Posterior cingulate gyrus (tissue), 11 donors: Measurements from ENCODE around the gene SLC35G1.

Source experiments
- DNase-seq, 10 donors: peaks; one replicate each; pipeline versions ENCODE4 v3.0.0 to v3.0.0-alpha.2; 2020 to 2021; ENCODE audit warnings: mixed read lengths in 3 of 10
- intact Hi-C: fragments of 100-400 bp; cut with DNase I; formaldehyde crosslinking; loops from one replicate; pipeline ENCODE4 v1.15.1; 2023

SLC35G1 gene

GRCh38 chr10:93893646-93894515 lies at the start of gene SLC35G1:
SLC35G1 (plus strand) TSS chr10:93893978; CDS start chr10:93894034, 56 bp downstream.
- DNase-seq: peak; percentile 24 to 92 (median 62)
- intact Hi-C loops: no loop called here

GRCh38 chr10:93844979-93845626 lies 48.7 kb upstream of the SLC35G1 start:
- DNase-seq: peak in 1 of 10 donors; percentile 78
- intact Hi-C loops: no loop called here

DNA sequence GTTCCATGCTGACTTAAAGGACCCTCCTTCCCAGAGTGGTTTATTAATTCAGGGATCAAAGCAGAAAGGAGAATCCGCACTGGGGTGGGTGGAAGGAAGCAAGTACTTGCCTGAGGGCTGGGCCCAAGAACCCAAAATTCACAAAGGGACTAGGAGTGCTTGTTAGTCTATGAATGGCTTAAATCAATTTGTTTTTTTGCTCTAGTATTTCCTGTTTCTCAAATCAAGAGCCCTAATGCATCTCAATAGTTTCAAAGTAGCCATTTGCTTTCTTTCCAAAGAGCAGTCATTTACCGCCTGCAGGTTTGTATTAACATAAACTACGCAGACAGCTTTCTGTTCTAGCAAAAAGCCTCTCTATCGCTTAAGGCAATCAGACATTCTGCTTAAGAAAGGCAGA lies 44.2 kb upstream of the SLC35G1 start:
- intact Hi-C loops: no loop called here
- no peak for DNase-seq

DNA sequence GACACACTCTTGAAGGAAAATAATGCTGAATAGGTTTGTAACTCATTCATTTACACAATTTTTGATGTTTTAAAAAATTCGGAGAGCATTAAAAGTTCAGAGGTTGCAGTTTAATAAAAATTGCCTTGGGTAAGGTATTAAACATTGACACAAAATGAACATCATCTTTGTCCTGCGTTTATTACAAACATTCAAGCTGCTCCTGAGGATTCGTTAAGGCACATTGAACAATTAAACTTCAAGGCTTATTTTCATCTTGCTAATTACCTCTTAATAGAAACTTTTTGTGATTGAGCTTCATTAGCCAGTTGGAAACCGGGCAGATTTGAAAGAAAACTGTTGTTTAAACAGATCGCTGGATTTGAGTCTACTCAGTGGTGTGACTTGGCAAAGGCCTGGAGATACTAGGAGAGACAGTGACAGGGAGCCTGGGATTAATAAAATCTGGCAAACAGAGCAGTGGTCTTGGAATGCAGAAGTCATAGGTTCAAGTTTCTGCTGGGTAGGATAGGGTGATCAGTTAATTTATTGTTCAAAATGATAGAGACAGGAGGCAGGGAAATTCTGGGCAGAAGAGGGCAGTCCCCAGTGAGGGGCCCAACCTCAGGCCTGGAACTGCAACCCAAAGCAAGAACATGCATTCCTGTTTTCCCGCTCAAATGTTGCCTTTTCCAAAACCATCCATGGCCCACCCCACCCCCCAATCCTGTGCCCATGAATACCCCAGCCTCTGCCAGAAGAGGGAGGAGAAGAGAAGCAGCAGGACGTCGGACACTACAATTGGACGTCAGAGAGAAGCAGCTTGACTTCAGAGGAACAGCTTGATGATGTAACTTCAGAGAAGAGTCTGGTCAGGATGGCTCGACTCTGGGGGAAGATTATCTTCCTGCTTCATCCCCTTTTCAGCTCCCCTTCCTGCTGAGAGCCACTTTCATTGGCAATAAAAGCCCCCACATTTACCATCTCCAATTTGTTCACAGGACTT lies 43.5 kb upstream of the SLC35G1 start:
- intact Hi-C loops: no loop called here

GRCh38 chr10:93851169-93851568 lies 42.6 kb upstream of the SLC35G1 start:
- no peak for DNase-seq
- intact Hi-C loops: no loop called here

More for the DNA sequence above, 43.5 kb upstream of the SLC35G1 start:
- no peak for DNase-seq

GRCh38 chr10:93852476-93853095 lies 41.2 kb upstream of the SLC35G1 start:
- intact Hi-C loops: no loop called here
- DNase-seq: no peak

DNA sequence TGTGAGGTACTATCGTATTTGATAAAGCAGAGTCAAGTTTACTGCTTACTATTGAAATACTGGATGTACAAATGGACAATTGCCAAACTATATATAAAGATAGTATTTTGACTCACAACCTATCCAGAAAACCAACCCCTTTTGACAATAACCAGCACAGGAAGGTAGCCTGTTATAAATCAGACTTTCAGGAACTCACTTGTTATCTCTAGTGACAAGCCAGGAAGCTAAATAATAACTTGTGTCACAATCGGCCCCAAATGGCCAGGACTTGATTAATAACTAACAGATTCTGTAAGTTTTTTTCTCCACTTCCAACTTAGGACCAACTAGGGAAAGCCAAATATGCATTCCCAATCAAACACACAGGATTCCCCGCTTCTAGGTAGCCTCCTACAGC lies 38.8 kb upstream of the SLC35G1 start:
- intact Hi-C loops: no loop called here
- DNase-seq: no peak

GRCh38 chr10:93856349-93857145 lies 37.2 kb upstream of the SLC35G1 start:
- intact Hi-C loops: no loop called here
- no peak for DNase-seq

DNA sequence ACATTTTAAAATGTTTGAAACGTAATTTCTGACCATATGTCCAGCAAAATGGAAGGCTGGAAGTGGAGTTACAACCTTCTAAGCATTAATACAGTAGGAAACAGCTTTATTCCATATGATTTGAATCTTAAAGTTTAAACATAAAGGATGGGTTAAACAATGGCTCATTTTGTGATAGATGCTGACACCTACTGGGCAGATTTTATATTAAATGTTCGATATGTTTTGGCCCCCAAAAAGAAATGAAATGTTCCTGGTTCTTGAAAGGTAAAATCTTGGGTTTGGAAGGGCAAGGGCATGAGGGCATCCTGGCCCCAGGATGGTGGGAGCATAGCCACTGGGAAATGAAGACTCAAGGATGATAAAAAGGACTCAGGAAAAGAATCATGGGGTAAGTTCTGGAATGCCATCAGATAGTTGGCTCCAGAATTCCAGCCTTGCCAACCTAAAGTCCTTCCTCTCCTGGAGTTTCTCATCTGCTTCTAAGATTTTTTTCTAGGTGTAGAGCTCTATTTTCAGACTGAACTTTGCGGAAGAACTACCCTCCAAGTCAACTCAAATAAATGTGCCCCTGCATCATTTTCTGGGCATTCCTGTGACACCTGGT lies 34.6 kb upstream of the SLC35G1 start:
- DNase-seq: no peak
- intact Hi-C loops: no loop called here

DNA sequence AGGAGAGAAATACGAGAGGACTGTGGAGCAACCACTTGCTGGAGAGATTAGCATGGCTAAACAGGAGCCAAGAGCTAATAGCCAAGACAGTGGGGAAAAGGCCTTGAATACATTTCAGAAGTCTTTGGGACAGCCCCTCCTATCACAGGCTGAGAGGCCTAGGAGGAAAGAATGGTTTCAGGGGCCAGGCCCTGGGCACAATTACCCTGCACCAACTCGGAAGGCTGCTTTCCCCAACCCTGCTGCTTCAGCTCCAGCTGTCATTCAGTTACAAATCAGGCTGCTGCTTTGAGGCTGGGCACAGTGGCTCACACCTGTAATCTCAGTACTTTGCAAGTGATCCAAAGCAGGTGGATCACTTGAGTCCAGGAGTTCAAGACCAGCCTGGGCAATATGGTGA lies 32.0 kb upstream of the SLC35G1 start:
- intact Hi-C loops: no loop called here
- no peak for DNase-seq

DNA sequence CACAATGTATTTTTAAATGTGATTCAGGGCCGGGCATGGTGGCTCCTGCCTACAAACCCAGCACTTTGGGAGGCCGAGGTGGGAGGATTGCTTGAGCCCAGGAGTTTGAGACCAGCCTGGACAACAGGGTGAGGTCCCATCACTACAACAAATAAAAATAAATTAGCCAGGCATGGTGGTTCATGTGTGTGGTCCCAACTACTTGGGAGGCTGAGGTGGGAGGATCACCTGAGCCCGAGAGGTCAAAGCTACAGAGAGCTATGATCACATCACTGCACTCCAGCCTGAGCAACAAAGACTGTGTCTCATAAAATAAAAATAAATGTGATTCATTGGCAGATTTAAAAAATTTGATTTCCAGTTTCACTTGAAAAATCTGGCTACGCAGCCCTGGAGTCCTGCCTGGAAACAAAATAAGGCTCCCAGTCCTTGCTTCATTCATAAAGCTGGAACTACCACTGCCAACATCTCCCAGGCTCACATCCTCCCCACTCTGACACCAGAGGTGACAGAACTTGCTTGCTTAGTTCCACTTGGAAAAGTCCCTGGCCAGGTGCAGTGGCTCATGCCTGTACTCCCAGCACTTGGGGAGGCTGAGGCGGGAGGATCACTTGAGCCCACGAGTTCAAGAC lies 27.9 kb upstream of the SLC35G1 start:
- no peak for DNase-seq
- intact Hi-C loops: no loop called here

- intact Hi-C loops: no loop called here
Observed at GRCh38 chr10:93867525-93867924, 26.3 kb upstream of the SLC35G1 start.

DNA sequence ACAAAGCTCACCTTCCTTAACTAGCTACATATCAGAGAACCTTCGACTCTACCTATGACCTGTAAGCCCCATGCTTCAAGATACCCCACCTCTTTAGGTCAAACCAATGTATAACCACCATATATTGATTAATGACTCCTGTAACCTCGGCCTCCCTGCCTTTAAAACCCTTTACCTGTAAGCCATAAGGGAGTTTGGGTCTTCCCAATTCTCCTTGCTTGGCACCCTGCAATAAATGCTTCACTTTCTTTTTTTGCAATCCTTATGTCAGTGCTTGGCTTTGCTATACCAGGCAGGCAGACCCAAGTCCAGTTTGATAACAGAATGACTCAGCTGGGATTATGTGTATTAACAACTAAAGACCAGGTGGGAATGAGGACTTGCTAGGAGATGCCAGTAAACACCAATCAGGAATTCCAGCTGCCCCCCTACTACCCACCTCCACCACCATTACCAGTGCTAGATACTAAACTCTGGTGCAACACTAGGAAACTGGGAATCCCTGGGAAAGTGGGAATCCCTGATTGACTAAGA lies 22.0 kb upstream of the SLC35G1 start:
- intact Hi-C loops: no loop called here
- no peak for DNase-seq

More at GRCh38 chr10:93867525-93867924, 26.3 kb upstream of the SLC35G1 start:
- no peak for DNase-seq

DNA sequence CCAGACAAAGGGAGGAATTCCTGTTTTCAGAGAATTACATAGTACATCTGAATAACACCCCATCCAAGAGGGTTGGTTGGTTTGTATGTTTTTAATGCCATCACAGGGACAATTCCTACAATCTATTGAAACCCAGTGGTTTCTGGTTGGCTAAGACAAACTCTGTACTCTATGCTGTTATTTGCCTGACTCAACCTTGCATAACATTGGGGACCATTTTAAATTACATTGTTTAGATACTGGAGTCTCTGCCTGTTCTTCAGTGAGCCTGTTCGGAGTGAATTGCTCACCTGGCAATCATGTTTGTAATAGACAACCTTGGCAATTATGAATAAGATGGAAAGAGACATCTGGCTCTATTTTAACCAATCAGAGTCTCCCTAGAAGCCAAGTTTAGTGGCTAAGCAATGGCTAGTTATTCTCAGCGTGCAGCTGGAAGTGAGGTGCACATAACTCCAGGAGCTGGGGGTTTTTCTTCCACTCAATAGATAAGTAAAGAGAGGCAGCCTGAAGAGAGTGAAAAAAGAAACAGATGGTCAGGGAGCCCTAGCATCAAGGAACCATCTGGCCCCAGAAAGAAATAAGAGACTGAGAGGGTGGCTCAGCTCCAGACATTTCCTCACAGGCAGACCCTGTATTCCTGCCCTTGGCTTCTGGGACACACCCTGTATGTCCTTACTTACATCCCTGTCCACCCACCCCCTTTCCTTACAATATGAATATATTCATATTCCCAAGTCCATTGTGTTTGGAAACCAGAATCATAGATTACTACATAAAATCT lies 21.2 kb upstream of the SLC35G1 start:
- no peak for DNase-seq
- intact Hi-C loops: no loop called here

DNA sequence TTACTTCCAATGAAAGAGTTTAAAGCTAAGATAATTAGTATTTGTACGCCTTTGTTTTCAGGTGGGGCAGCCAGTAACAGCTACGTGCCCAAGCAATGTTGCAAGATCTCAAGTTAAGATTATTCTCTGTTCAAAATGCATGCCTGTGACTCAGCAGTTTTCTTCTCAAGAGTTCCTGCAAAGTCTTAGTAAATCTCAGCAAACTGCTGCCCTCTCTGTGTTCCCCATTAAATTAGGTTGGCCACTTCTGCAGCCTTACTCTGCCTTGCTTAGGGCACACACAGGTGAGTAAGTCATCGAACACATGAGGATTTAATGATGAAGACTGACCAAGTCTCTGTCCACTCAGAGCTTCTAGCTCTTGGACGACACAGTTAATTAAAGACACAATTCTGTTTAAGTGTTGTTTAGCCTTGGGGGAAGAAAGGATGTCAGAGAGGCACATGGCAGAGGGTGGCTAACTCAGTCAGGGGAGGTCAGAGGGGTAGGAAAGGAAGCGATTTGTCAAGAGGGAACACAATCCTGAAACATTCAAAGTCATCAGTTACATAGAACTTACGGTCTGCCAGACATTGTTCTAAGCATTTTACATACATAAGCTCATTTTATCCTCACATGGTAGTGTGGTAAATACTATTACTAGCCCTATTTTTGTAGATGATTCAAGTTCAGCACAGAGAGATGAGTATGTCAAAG lies 20.2 kb upstream of the SLC35G1 start:
- intact Hi-C loops: no loop called here
- DNase-seq: no peak

GRCh38 chr10:93874309-93875031 lies 19.3 kb upstream of the SLC35G1 start:
- intact Hi-C loops: no loop called here
- no peak for DNase-seq
